GM19240 (cell line): ENCODE data around the gene IL2RA.
A peak's percentile ranks its signal among the peaks of the same experiment; 100 is the strongest.

Experiments
- DNase-seq: peaks from one replicate; pipeline ENCODE4 v3.0.0; 2011; ENCODE audit warnings: low spot score; ENCODE audit not compliant: insufficient read length

Gene IL2RA

GRCh38 chr10:6059506-6059905 is 2.7 kb downstream of the IL2RA start:
- DNase-seq, result no peak

GRCh38 chr10:6058682-6059475 is 3.3 kb downstream of the IL2RA start:
- no peak for DNase-seq

DNA sequence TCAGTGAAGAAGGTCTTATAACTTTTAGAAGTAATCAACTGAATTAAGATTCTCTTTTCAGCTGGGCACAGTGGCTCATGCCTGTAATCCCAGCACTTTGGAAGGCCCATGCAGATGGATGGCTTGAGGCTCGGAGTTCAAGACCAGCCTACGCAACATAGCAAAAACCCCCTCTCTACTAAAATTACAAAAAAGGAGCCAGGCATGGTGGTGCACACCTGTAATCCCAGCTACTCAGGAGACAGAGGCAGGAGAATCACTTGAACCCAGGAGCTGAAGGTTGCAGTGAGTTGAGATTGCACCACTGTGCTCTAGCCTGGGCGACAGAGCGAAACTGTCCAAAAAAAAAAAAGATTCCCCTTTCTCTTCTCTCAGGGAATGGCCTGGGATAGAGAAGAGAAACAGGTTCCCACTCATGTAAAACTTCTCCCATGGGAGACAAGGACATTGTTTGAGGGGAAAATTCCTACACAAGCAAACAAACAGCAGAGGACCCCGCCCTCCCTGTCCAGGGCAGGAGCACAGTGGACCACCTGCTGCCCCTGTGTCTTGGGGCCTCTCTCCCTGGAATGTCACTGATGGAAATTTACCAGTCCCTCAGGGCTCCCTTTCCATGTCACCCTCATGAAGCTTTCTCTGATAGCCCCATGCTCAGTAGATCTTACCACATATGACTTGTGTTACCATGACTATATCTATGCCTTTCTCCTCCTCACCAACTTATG is 5.6 kb downstream of the IL2RA start:
- no peak for DNase-seq

- no peak for DNase-seq
These were observed 6.2 kb downstream of the IL2RA start for GRCh38 chr10:6055929-6056328.

DNA sequence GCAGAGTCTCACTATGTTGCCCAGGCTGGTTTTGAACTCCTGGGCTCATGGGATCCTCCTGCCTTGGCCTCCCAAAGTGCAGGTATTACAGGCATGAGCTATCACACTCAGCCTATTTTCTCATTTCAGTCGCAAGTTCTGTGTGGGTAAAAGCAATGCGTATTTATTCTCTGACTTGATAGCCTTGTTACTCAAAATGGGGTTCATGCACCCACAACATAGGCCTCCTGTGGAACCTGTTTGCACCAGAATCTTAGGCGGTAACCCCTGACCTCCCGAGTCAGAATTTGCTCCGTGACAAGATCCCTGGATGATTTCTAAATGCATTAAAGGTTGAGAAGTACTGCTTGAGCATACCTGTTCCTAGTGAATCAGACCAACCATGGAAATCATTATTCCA is 7.3 kb downstream of the IL2RA start:
- no peak for DNase-seq

GRCh38 chr10:6053816-6054631 is 8.1 kb downstream of the IL2RA start:
- no peak for DNase-seq

- no peak for DNase-seq
These were observed 8.9 kb downstream of the IL2RA start for GRCh38 chr10:6053303-6053702.

GRCh38 chr10:6052247-6053221 is 9.6 kb downstream of the IL2RA start:
- DNase-seq, result no peak

DNA sequence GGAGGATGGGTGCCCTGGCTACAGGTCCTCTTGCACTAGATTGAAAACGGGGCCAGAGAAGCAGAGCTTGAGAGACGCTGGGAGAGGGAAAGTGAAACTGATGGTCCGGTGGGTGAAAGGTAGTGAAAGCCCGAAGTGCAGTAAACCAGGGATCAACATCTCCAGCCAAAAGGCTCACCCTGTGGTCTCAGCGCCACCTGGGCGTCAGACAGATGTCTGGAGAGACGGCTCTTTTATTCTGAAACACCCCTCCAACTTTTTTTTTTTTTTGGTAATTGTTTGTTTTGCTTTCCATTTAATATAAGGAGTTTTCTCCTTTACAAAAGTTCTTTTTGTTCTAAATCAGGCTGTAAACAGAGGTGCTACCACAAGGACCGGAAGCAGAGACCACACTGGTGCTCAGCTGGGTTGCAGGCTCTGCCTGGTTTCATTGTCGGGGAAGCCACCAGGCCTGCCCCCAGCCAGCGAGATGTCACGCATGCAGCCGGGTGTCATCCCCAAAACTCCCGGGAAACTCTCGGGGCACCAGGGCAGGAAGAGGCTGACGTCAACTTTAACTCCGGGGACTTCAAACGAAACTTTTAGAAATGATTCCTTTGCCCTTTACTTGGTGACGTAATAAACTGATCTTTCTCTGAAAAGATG is 11.2 kb downstream of the IL2RA start:
- peak; percentile 65 for DNase-seq

- DNase-seq, result no peak
These were observed 13.2 kb downstream of the IL2RA start for GRCh38 chr10:6049031-6049400.

GRCh38 chr10:6048281-6049030 is 13.7 kb downstream of the IL2RA start:
- no peak for DNase-seq

GRCh38 chr10:6047847-6048246 is 14.3 kb downstream of the IL2RA start:
- no peak for DNase-seq

- no peak for DNase-seq
These were observed 15.2 kb downstream of the IL2RA start for GRCh38 chr10:6046773-6047611.

DNA sequence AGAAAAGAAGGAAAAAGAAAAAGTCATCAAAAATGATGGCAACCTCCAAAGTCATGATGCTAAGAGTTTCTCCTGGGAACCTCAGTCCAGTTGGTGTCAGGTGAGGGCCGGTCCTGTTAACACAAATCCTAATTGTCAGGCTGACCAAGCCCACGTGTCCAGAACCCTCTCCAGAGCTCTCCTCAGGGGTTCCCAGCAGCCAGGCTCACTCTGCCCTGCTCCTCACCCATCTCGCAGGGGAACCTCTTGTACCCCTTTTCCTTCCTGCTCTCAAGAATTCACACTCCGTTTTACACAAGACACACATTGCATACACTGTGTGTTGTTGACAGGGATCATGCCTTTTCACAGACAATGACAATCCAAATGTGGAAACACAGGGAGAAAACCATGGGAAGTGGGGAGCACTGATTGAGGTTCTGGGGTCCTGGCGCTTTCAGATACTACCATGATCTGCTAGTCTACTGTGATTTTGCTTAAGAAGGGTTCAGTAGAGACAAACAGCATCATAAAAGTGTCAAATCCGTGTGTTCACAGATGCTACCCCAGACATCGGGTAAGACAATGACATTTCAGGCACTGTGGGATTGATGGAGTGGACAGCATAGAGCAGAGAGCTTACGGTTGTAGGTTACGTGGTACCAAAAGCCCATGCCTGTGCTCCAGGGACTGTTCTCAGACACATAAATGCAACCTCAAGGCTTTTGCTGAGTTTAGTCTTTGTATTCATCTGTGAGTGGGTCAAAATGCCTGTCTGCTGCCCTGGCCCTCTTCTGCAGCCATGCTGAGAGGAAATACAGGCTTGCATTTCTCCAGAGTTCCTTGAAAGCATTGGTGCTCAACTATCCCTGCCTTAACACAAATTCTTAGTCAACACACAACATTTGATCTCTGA is 16.0 kb downstream of the IL2RA start:
- DNase-seq, result no peak

DNA sequence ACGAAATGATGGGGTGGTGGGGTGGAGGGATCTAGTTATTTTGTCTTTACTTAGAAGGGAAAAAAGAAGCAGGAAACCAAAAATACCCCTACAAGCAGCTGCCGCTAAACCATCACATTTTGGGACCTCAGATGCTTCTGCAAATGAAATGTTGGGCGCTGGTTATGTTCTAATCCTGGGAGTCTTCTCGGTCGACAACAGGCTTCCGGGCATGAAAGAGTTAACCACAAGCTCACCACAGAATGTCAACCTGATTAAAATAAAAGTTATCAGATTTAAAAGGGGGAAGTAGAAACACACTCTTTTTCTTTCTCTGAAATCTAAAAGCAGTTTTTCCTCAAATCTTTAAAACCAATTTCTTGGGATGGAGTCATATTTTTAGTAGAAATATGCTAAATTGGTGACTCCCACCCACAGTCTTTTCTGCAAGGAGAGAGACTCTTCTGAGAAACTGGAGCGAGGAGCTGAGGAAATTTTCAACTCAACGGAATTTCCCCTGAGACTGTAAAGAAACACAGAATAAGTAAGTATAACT is 16.8 kb downstream of the IL2RA start:
- no peak for DNase-seq

- no peak for DNase-seq
These were observed 17.3 kb downstream of the IL2RA start for GRCh38 chr10:6044751-6045313.

- no peak for DNase-seq
These were observed 18.1 kb downstream of the IL2RA start for GRCh38 chr10:6044060-6044459.
